PC-3 (cell line): ENCODE measurements around the gene TMEM129. TPM values are rescaled to one million over a fixed set of nuclear protein-coding genes. Genes with fewer than 3 reads are reported as not detected.

ENCODE experiments used
- ATAC-seq: fragments of 200-7000 bp; cut with Tn5 transposase; 2 replicates; pipeline ENCODE4 v1.9.1; 2020; ENCODE audit warnings: mild to moderate bottlenecking, moderate library complexity
- BruUV-seq: library from RNA; stranded (reverse); fragments of 400-500 nt; replicated peaks from 2 replicates; lab custom pipeline; 2021; lab: Mats Ljungman, UMichigan
- CTCF ChIA-PET: fragments of 300-600 bp; sonication (Branson Sonifier 250); formaldehyde crosslinking; loops from one replicate; lab custom pipeline; 2022; ENCODE audit warnings: antibody characterized with exemption; lab: Charles Lee
- POLR2A ChIA-PET: fragments of 300-600 bp; sonication (Branson Sonifier 250); formaldehyde crosslinking; loops from one replicate; lab custom pipeline; 2022; ENCODE audit warnings: antibody characterized with exemption; ENCODE audit not compliant: unreplicated experiment; lab: Charles Lee
- DNase-seq: peaks from one replicate; pipeline ENCODE4 v3.0.0-alpha.2; 2015
- H2AFZ ChIP-seq: fragments of 300-600 bp; sonication (generic); 2 replicates; pipeline ENCODE4 v1.6.0; 2016; ENCODE audit warnings: antibody characterized with exemption, low read length
- H3F3A ChIP-seq: fragments of 300-600 bp; sonication (generic); one replicate; pipeline ENCODE4 v1.6.0; 2017; ENCODE audit warnings: antibody characterized with exemption, low read length, control low read depth, mild to moderate bottlenecking; ENCODE audit not compliant: unreplicated experiment
- H3K27ac ChIP-seq: fragments of 300-600 bp; sonication (generic); 2 replicates; pipeline ENCODE4 v1.5.1; 2016; ENCODE audit warnings: mild to moderate bottlenecking, low read length
- H3K27me3 ChIP-seq: fragments of 300-600 bp; sonication (generic); 2 replicates; pipeline ENCODE4 v1.6.1; 2016; ENCODE audit warnings: low read length, mixed read lengths
- H3K36me3 ChIP-seq: fragments of 300-600 bp; sonication (generic); 2 replicates; pipeline ENCODE4 v1.6.1; 2016; ENCODE audit warnings: low read depth, mixed run types, low read length, mixed read lengths
- H3K4me1 ChIP-seq: fragments of 300-600 bp; sonication (generic); 2 replicates; pipeline ENCODE4 v1.5.1; 2016; ENCODE audit warnings: low read length; ENCODE audit not compliant: insufficient read depth
- H3K4me2 ChIP-seq: fragments of 300-600 bp; sonication (generic); 2 replicates; pipeline ENCODE4 v1.6.0; 2016; ENCODE audit warnings: low read length
- H3K4me3 ChIP-seq: fragments of 300-600 bp; sonication (generic); 2 replicates; pipeline ENCODE4 v1.5.1; 2016; ENCODE audit warnings: mild to moderate bottlenecking, low read length, mixed read lengths
- H3K79me2 ChIP-seq: fragments of 300-600 bp; sonication (generic); 2 replicates; pipeline ENCODE4 v1.6.1; 2017; ENCODE audit warnings: low read length, mixed read lengths
- H3K9ac ChIP-seq: fragments of 300-600 bp; sonication (generic); 2 replicates; pipeline ENCODE4 v1.6.0; 2016; ENCODE audit warnings: mild to moderate bottlenecking, low read length
- H3K9me2 ChIP-seq: fragments of 300-600 bp; sonication (generic); replicated peaks from 2 replicates; pipeline ENCODE4 v1.6.1; 2016; ENCODE audit warnings: mixed run types, low read length, mixed read lengths
- H3K9me3 ChIP-seq: fragments of 300-600 bp; sonication (generic); 2 replicates; pipeline ENCODE4 v1.6.1; 2016; ENCODE audit warnings: low read length, mixed read lengths
- H4K20me1 ChIP-seq: fragments of 300-600 bp; sonication (generic); 2 replicates; pipeline ENCODE4 v1.6.1; 2016; ENCODE audit warnings: low read length, mixed read lengths
- CTCF ChIP-seq: fragments of 300-600 bp; sonication (generic); conservative IDR thresholded peaks from 2 replicates; pipeline ENCODE4 v1.5.1; 2017; ENCODE audit warnings: antibody characterized with exemption, low read depth, mild to moderate bottlenecking, low read length
- EZH2 ChIP-seq: fragments of 300-600 bp; sonication (generic); IDR thresholded peaks from one replicate; pipeline ENCODE4 v1.6.1; 2017; ENCODE audit warnings: antibody characterized with exemption, mild to moderate bottlenecking, low read length; ENCODE audit not compliant: unreplicated experiment
- EZH2phosphoT487 ChIP-seq: fragments of 300-600 bp; sonication (generic); IDR thresholded peaks from 2 replicates; pipeline ENCODE4 v1.6.1; 2018; ENCODE audit warnings: mild to moderate bottlenecking, antibody characterized with exemption, low read length, borderline replicate concordance
- intact Hi-C: fragments of 100-400 bp; cut with micrococcal nuclease; formaldehyde crosslinking; loops from 2 replicates; pipeline ENCODE4 v1.9.0; 2023
- total RNA-seq: library from RNA; depleted of rRNA; stranded (reverse); fragments of >200 nt; gene quantifications from 2 replicates; pipeline ENCODE4 v1.2.3, GENCODE V29; 2014

The TMEM129 gene
- total RNA-seq, 1 experiment from 2014 or later, result 28.6 TPM

DNA sequence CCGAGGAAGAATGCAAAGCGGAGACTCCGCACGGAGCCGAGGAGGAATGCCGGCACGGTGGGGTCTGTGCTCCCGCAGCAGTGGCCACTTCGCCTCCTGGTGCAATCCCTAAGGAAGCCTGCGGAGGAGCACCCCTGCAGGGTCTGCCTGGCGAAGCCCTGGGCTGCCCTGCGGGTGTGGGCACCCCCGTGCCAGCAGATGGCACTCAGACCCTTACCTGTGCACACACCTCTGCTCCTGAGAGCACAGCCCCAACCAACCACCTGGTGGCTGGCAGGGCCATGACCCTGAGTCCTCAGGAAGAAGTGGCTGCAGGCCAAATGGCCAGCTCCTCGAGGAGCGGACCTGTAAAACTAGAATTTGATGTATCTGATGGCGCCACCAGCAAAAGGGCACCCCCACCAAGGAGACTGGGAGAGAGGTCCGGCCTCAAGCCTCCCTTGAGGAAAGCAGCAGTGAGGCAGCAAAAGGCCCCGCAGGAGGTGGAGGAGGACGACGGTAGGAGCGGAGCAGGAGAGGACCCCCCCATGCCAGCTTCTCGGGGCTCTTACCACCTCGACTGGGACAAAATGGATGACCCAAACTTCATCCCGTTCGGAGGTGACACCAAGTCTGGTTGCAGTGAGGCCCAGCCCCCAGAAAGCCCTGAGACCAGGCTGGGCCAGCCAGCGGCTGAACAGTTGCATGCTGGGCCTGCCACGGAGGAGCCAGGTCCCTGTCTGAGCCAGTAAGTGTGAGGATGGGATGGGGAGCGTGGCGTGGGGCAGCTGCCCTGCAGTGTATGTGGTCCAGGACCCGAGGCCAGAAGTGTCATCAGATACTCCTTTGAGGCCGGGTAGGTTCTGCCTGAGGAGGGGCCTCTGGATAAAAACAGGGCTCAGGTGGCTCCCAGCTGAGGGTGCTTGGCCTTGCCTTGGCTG, 7.2 kb upstream of the TMEM129 start:
- Histone ChIP-seq H3F3A (no peaks in the 10 kb centered on the region), H3K79me2 (peaks cover 63% of the 10 kb centered on the region), H3K4me2 (peak overlapping the region; percentile 70), H3K36me3 (peaks cover 38% of the 10 kb centered on the region), H3K4me3 (peak overlapping the region; percentile 34), H3K27ac (peak overlapping the region; percentile 92), H3K9me3 (no peaks in the 10 kb centered on the region), H2AFZ (no peak overlapping the region), H3K9me2 (no peaks in the 10 kb centered on the region), H4K20me1 (peaks cover 14% of the 10 kb centered on the region; the same call in 1 of the 2 replicates), H3K9ac (peak overlapping the region; percentile 56), H3K27me3 (no peaks in the 10 kb centered on the region), H3K4me1 (peaks cover 51% of the 10 kb centered on the region)
- ChIA-PET CTCF (no interaction called here), POLR2A (no interaction called here)
- TF ChIP-seq EZH2 (no peak), CTCF (no peak), EZH2phosphoT487 (no peak)
- intact Hi-C loops, result no loop called here
- DNase-seq (no peak), ATAC-seq (no peak)
- no TSS peak for BruUV-seq

DNA sequence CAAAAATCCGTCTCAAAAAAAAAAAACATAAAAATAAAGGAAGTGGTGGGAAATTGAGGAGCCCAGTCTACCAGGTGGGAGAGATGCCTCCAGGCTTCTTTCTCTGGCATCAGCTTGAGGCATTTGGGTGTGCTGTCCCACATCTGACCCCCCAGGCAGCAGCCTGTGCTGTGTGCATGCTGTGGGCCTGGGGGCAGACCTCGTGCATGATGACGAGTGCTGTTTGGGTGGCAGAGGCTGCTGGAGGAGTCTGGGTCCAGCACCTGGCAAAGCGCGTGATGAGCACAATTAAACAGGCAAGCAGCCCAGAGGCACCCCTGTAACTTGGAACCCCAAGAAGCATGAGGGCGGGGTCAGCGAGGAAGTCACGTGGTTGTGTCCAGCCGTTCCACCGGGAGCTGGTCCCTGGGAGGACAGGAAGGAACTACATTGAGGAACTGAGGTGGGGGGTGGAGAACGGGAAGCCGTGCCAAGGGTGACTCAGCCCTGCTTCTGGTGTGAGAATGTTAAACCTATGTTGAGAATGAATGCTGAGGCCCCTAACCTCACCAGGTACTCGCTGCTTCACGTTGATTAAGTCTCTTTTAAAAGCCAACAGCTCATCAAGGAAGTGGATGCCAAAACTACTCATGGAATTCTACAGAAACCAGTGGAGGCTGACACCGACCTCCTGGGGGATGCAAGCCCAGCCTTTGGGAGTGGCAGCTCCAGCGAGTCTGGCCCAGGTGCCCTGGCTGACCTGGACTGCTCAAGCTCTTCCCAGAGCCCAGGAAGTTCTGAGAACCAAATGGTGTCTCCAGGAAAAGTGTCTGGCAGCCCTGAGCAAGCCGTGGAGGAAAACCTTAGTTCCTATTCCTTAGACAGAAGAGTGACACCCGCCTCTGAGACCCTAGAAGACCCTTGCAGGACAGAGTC, 6.3 kb upstream of the TMEM129 start:
- ATAC-seq (peak; percentile 63), DNase-seq (peak; percentile 89)
- Histone ChIP-seq H3K9me3 (no peaks in the 10 kb centered on the region), H2AFZ (peak overlapping the region; percentile 52; the same call in 1 of the 2 replicates), H4K20me1 (peaks cover 10% of the 10 kb centered on the region; the same call in 1 of the 2 replicates), H3K4me3 (peak overlapping the region; percentile 34), H3K27ac (peak overlapping the region; percentile 92), H3F3A (no peaks in the 10 kb centered on the region), H3K9me2 (no peaks in the 10 kb centered on the region), H3K79me2 (peaks cover 63% of the 10 kb centered on the region), H3K36me3 (peaks cover 31% of the 10 kb centered on the region), H3K27me3 (no peaks in the 10 kb centered on the region), H3K4me1 (peaks cover 60% of the 10 kb centered on the region), H3K9ac (peak overlapping the region; percentile 56), H3K4me2 (peak overlapping the region; percentile 70)
- intact Hi-C loops, result no loop called here
- POLR2A ChIA-PET, result no interaction called here
- BruUV-seq, result TSS peak; percentile 19
- CTCF ChIA-PET, result interaction anchor here (0.6 to 1.6 kb wide), 2 partner anchors 15 to 34 kb away, joined by 6 to 13 read pairs; no protein-coding TSS in a partner anchor
- TF ChIP-seq CTCF, result no peak
- TF ChIP-seq EZH2, result no peak
- no peak for TF ChIP-seq EZH2phosphoT487
